HepG2 (cell line): Measurements from ENCODE around the gene METAP1. TPM values are rescaled to one million over a fixed set of nuclear protein-coding genes. Genes with fewer than 3 reads are reported as not detected.

Experiments
- ATAC-seq: fragments of 200-7000 bp; cut with Tn5 transposase; 3 replicates; pipeline ENCODE4 v1.9.1; 2020; ENCODE audit warnings: mild to moderate bottlenecking, moderate library complexity
- BruUV-seq: library from RNA; stranded (reverse); fragments of 400-500 nt; replicated peaks from 2 replicates; lab custom pipeline; 2021; lab: Mats Ljungman, UMichigan
- CTCF ChIA-PET: fragments of 300-600 bp; formaldehyde crosslinking; extraction: SDS; loops from one replicate; lab custom pipeline; 2021; ENCODE audit warnings: low total read pairs, inconsistent platforms, low intra/inter-chr PET ratio; lab: Yijun Ruan, JAX
- POLR2A ChIA-PET: fragments of 350-600 bp; sonication (Branson Sonifier 250); formaldehyde crosslinking; loops from one replicate; lab custom pipeline; 2020; ENCODE audit warnings: antibody characterized with exemption, inconsistent platforms; lab: Yijun Ruan, JAX
- DNase-seq: peaks from one replicate; pipeline ENCODE4 v3.0.0-alpha.2; 2015; ENCODE audit warnings: low spot score
- FAIRE-seq: peaks from 3 replicates; lab custom pipeline; 2011; peaks lifted over from hg19 to GRCh38; lab: Jason Lieb, UNC
- H2AFZ ChIP-seq: one replicate; pipeline ENCODE4 v1.6.1; 2011; ENCODE audit warnings: low read length, inconsistent platforms
- H3K27ac ChIP-seq: fragments of 300-600 bp; 3 replicates; pipeline ENCODE4 v1.8.0; 2011; ENCODE audit warnings: mixed run types, mild to moderate bottlenecking, mixed read lengths, low read length, inconsistent platforms; ENCODE audit not compliant: insufficient read depth; ENCODE audit errors: extremely low read length
- H3K27me3 ChIP-seq, 2 experiments: fragments of 200-600 bp in 1 of 2; 2 replicates in 1 of 2; 3 replicates in 1 of 2; pipeline versions ENCODE4 v1.6.0 to v1.8.0; 2011; ENCODE audit warnings: low read length in 2 of 2, mild to moderate bottlenecking in 2 of 2, moderate library complexity in 2 of 2, inconsistent platforms in 1 of 2; ENCODE audit not compliant: insufficient read depth in 2 of 2, control insufficient read depth in 1 of 2
- H3K36me3 ChIP-seq, 2 experiments: fragments of 200-600 bp in 1 of 2; replicated peaks in 1 of 2; 2 replicates in 1 of 2; 3 replicates in 1 of 2; pipeline versions ENCODE4 v1.5.1 to v1.8.0; 2011; ENCODE audit warnings: low read length in 2 of 2, inconsistent platforms in 1 of 2; ENCODE audit not compliant: insufficient read depth in 2 of 2, control insufficient read depth in 1 of 2
- H3K4me1 ChIP-seq: 2 replicates; pipeline ENCODE4 v1.5.1; 2012; ENCODE audit warnings: low read length, inconsistent platforms; ENCODE audit not compliant: insufficient read depth
- H3K4me2 ChIP-seq: 2 replicates; pipeline ENCODE4 v1.6.0; 2011; ENCODE audit warnings: low read depth, low read length, inconsistent platforms
- H3K4me3 ChIP-seq, 3 experiments: fragments of 200-600 bp in 1 of 3; sonication (generic), shearing (Covaris generic) in 1 of 3; replicated peaks in 1 of 3; 2 replicates each; pipeline ENCODE4 v1.5.1; 2011 to 2016; ENCODE audit warnings: low read length in 3 of 3, inconsistent platforms in 2 of 3, low read depth in 2 of 3, mild to moderate bottlenecking in 2 of 3, control low read depth in 1 of 3, mixed read lengths in 1 of 3; ENCODE audit not compliant: insufficient read depth in 1 of 3
- H3K79me2 ChIP-seq: one replicate; pipeline ENCODE4 v1.6.1; 2011; ENCODE audit warnings: low read length, inconsistent platforms; ENCODE audit not compliant: insufficient read depth
- H3K9ac ChIP-seq: 2 replicates; pipeline ENCODE4 v1.6.0; 2011; ENCODE audit warnings: mild to moderate bottlenecking, low read depth, low read length, inconsistent platforms; ENCODE audit not compliant: insufficient read depth
- H3K9me3 ChIP-seq: 2 replicates; pipeline ENCODE4 v1.5.1; 2012; ENCODE audit warnings: mild to moderate bottlenecking, low read length
- H4K20me1 ChIP-seq: 2 replicates; pipeline ENCODE4 v1.6.0; 2011; ENCODE audit warnings: inconsistent platforms, mild to moderate bottlenecking, low read length, moderate library complexity; ENCODE audit not compliant: insufficient read depth
- FOXA1 ChIP-seq, 2 experiments: fragments of 450-650 bp in 1 of 2; sonication (generic) in 1 of 2; formaldehyde crosslinking in 1 of 2; IDR thresholded peaks; 2 replicates each; pipeline versions ENCODE4 v1.4.0 to v1.6.1; 2016 to 2020; ENCODE audit warnings: missing genetic modification reagents in 1 of 2
- FOXP1 ChIP-seq, 2 experiments: fragments of 450-650 bp in 1 of 2; IDR thresholded peaks; 2 replicates each; pipeline ENCODE4 v1.6.1; 2017 to 2018; ENCODE audit warnings: antibody characterized with exemption in 1 of 2
- NFKBIZ ChIP-seq: IDR thresholded peaks from 2 replicates; pipeline ENCODE4 v1.6.1; 2018; ENCODE audit warnings: missing genetic modification reagents, missing compliant biosample characterization
- NR2F6 ChIP-seq, 2 experiments: IDR thresholded peaks; 2 replicates each; pipeline ENCODE4 v1.6.1; 2016; ENCODE audit warnings: antibody characterized with exemption in 1 of 2, mild to moderate bottlenecking in 1 of 2
- PAWR ChIP-seq: sonication (generic); formaldehyde crosslinking; IDR thresholded peaks from 2 replicates; pipeline ENCODE4 v1.4.0; 2020; ENCODE audit warnings: missing genetic modification reagents, mild to moderate bottlenecking, borderline replicate concordance
- ZNF589 ChIP-seq: sonication (generic); formaldehyde crosslinking; conservative IDR thresholded peaks from 2 replicates; pipeline ENCODE4 v1.8.0; 2022; ENCODE audit warnings: mild to moderate bottlenecking, moderate library complexity, missing genetic modification reagents
- WGBS: methylation state at CpG from one replicate; pipeline ENCODE4 v1.1.6; 2017; ENCODE audit warnings: low lambda C conversion rate; 5-methylcytosine and 5-hydroxymethylcytosine counted together
- in situ Hi-C: cut with HindIII; loops from 2 replicates; pipeline ENCODE4 v1.10.0; 2017; ENCODE audit warnings: low pct_unique_long_range_greater_than_20kb; ENCODE audit not compliant: extremely low pct_ligation_motif_present
- intact Hi-C: fragments of 100-400 bp; cut with micrococcal nuclease; formaldehyde crosslinking; loops from one replicate; pipeline ENCODE4 v1.10.0; 2022; ENCODE audit not compliant: unreplicated experiment
- polyA plus RNA-seq, 8 experiments: library from polyadenylated mRNA; depleted of rRNA in 3 of 8; stranded (reverse) in 7 of 8; unstranded in 1 of 8; fragments of >200 nt; fragmentation: Illumina TruSeq in 4 of 8; extraction: Trizol in 4 of 8; gene quantifications; 2 replicates each; pipeline versions ENCODE4 v1.2.1 to v1.2.3, GENCODE V29; 2011 to 2016; ENCODE audit warnings: low read depth in 4 of 8, missing spikeins in 1 of 8, mixed read lengths in 1 of 8; ENCODE audit not compliant: insufficient read depth in 1 of 8
- total RNA-seq, 5 experiments: library from RNA; depleted of rRNA; stranded (reverse); fragments of >200 nt; fragmentation: Illumina TruSeq; extraction: Trizol; gene quantifications; 2 replicates each; pipeline ENCODE4 v1.2.3, GENCODE V29; 2016; ENCODE audit warnings: low read depth in 1 of 5
- TF ChIP-seq, protein P1 (sequence below): sonication (generic); formaldehyde crosslinking; conservative IDR thresholded peaks from 2 replicates; pipeline ENCODE4 v1.5.0; 2020; ENCODE audit warnings: missing genetic modification reagents
- TF ChIP-seq, protein P2 (sequence below): sonication (generic); formaldehyde crosslinking; IDR thresholded peaks from 2 replicates; pipeline ENCODE4 v1.4.0; 2020; ENCODE audit warnings: missing genetic modification reagents

METAP1 gene
- total and polyA plus RNA-seq, 2 of the 13 experiments (the other 11 are each of a cell fraction or from before 2014, with no cell fraction given), result 44.9 to 53.5 TPM

- no peak overlapping the region for H3K27ac ChIP-seq
- H4K20me1 ChIP-seq, result no peaks in the 10 kb centered on the region
- ChIA-PET CTCF (no interaction called here), POLR2A (no interaction called here)
- DNase-seq, result no peak
- no peaks in the 10 kb centered on the region for H3K79me2 ChIP-seq
- H3K27me3 ChIP-seq, result no peaks in the 10 kb centered on the region
- intact Hi-C loops, result no loop called here
- 55% methylated on average over 2 of the region's 2 CpGs for WGBS
- H3K36me3 ChIP-seq, result no peaks in the 10 kb centered on the region
- no peaks in the 10 kb centered on the region for H3K4me1 ChIP-seq
- no peak for TF ChIP-seq NR2F6 (IDR thresholded peaks at IDR 0.05)
- no peak for TF ChIP-seq NR2F6 (CRISPR knock-in tag; IDR thresholded peaks at IDR 0.05)
- TF ChIP-seq, protein P1, sequence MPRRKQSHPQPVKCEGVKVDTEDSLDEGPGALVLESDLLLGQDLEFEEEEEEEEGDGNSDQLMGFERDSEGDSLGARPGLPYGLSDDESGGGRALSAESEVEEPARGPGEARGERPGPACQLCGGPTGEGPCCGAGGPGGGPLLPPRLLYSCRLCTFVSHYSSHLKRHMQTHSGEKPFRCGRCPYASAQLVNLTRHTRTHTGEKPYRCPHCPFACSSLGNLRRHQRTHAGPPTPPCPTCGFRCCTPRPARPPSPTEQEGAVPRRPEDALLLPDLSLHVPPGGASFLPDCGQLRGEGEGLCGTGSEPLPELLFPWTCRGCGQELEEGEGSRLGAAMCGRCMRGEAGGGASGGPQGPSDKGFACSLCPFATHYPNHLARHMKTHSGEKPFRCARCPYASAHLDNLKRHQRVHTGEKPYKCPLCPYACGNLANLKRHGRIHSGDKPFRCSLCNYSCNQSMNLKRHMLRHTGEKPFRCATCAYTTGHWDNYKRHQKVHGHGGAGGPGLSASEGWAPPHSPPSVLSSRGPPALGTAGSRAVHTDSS (CRISPR knock-in tag), result no peak
- no peak for TF ChIP-seq FOXA1 (IDR thresholded peaks at IDR 0.05)
- TF ChIP-seq FOXA1 (CRISPR knock-in tag; IDR thresholded peaks at IDR 0.05), result no peak
- TF ChIP-seq, protein P2, sequence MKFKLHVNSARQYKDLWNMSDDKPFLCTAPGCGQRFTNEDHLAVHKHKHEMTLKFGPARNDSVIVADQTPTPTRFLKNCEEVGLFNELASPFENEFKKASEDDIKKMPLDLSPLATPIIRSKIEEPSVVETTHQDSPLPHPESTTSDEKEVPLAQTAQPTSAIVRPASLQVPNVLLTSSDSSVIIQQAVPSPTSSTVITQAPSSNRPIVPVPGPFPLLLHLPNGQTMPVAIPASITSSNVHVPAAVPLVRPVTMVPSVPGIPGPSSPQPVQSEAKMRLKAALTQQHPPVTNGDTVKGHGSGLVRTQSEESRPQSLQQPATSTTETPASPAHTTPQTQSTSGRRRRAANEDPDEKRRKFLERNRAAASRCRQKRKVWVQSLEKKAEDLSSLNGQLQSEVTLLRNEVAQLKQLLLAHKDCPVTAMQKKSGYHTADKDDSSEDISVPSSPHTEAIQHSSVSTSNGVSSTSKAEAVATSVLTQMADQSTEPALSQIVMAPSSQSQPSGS (CRISPR knock-in tag), result no peak
- no peak for TF ChIP-seq PAWR (CRISPR knock-in tag)
- TF ChIP-seq FOXP1 (IDR thresholded peaks at IDR 0.05), result no peak
- TF ChIP-seq FOXP1 (CRISPR knock-in tag; IDR thresholded peaks at IDR 0.05), result no peak
- TF ChIP-seq NFKBIZ (CRISPR knock-in tag), result no peak
- TF ChIP-seq ZNF589 (CRISPR knock-in tag), result no peak
- no peak overlapping the region for H2AFZ ChIP-seq
- no peak overlapping the region for H3K9ac ChIP-seq
- ATAC-seq, result no peak
- BruUV-seq, result no TSS peak
- no peak overlapping the region for H3K4me3 ChIP-seq
- in situ Hi-C loops, result no loop called here
- H3K9me3 ChIP-seq, result no peaks in the 10 kb centered on the region
- no peak for FAIRE-seq
- no peak overlapping the region for H3K4me2 ChIP-seq
Measured at GRCh38 chr4:98961770-98962169, 33.8 kb upstream of the METAP1 start.
